ENCODE results near the gene RAPGEF6. TPM values are rescaled to one million over a fixed set of nuclear protein-coding genes. Genes with fewer than 3 reads are reported as not detected.

Gene RAPGEF6
- total RNA-seq, 2 experiments from 2014 or later, result 27.0 to 34.1 TPM

GRCh38 chr5:131384616-131385214 is 250.3 kb downstream of the RAPGEF6 start:
- CTCF ChIA-PET, result interaction anchor here (0.9 to 4.4 kb wide), 4 partner anchors 10 to 132 kb away, joined by 4 to 38 read pairs (median 4); no protein-coding TSS in a partner anchor
- ATAC-seq, result peak; percentile 47
- TF ChIP-seq CTCF (IDR thresholded peaks at IDR 0.05), result no peak
- DNase-seq, result peak; percentile 68
- Mint-ChIP-seq H3K4me1 (ENCODE audit: low read depth) (peaks cover 86% of the 10 kb centered on the region), H3K27me3 (no peaks in the 10 kb centered on the region), H3K4me3 (peak overlapping the region; percentile 34), H3K36me3 (ENCODE audit: low read depth) (peaks cover 69% of the 10 kb centered on the region), H3K27ac (peak overlapping the region; percentile 99), H3K9me3 (no peaks in the 10 kb centered on the region)
- intact Hi-C loops (cut with micrococcal nuclease), result loop anchor here (1.0 to 5.0 kb wide), 3 partner anchors 10 to 212 kb away; partner anchors contain the start of gene LYRM7
- POLR2A ChIA-PET, result interaction anchor here (1.0 to 5.2 kb wide), 6 partner anchors 55 to 221 kb away, joined by 3 to 62 read pairs (median 4); partner anchors contain the start of gene CDC42SE2

- ChIA-PET CTCF (interaction anchor here (1.5 to 4.4 kb wide), 3 partner anchors 10 to 71 kb away, joined by 4 to 38 read pairs (median 4); no protein-coding TSS in a partner anchor), POLR2A (interaction anchor here (0.9 to 5.2 kb wide), 6 partner anchors 8 to 220 kb away, joined by 3 to 62 read pairs (median 4); partner anchors contain the start of gene CDC42SE2)
- H3K36me3 Mint-ChIP-seq (ENCODE audit: low read depth), result peaks cover 65% of the 10 kb centered on the region
- no peak for TF ChIP-seq CTCF (IDR thresholded peaks at IDR 0.05)
- peak overlapping the region; percentile 99 for H3K27ac Mint-ChIP-seq
- peaks cover 82% of the 10 kb centered on the region for H3K4me1 Mint-ChIP-seq (ENCODE audit: low read depth)
- DNase-seq (no peak), ATAC-seq (no peak)
- no peaks in the 10 kb centered on the region for H3K27me3 Mint-ChIP-seq
- intact Hi-C loops (cut with micrococcal nuclease), result loop anchor here (5.0 kb wide), 2 partner anchors 62 to 212 kb away; partner anchors contain the start of gene LYRM7
- peak overlapping the region; percentile 34 for H3K4me3 Mint-ChIP-seq
- no peaks in the 10 kb centered on the region for H3K9me3 Mint-ChIP-seq
Measured at GRCh38 chr5:131384173-131384572, 250.9 kb downstream of the RAPGEF6 start.

- DNase-seq (peak; percentile 56), ATAC-seq (peak; percentile 68)
- peak; percentile 61 for TF ChIP-seq CTCF (IDR thresholded peaks at IDR 0.05)
- H3K27me3 Mint-ChIP-seq, result no peaks in the 10 kb centered on the region
- H3K4me1 Mint-ChIP-seq (ENCODE audit: low read depth), result peaks cover 81% of the 10 kb centered on the region
- peaks cover 59% of the 10 kb centered on the region for H3K36me3 Mint-ChIP-seq (ENCODE audit: low read depth)
- ChIA-PET CTCF (interaction anchor here (0.7 to 4.4 kb wide), 32 partner anchors 9 to 218 kb away, joined by 3 to 38 read pairs (median 5); partner anchors contain the start of genes CDC42SE2 and HINT1), POLR2A (interaction anchor here (0.5 to 5.2 kb wide), 22 partner anchors 8 to 217 kb away, joined by 3 to 62 read pairs (median 4); partner anchors contain the start of gene CDC42SE2)
- H3K9me3 Mint-ChIP-seq, result no peaks in the 10 kb centered on the region
- peak overlapping the region; percentile 47 for H3K4me3 Mint-ChIP-seq
- H3K27ac Mint-ChIP-seq, result peak overlapping the region; percentile 99
- intact Hi-C loops (cut with micrococcal nuclease), result loop anchor here (2.0 to 5.0 kb wide), 3 partner anchors 60 to 210 kb away; partner anchors contain the start of gene LYRM7
Measured at GRCh38 chr5:131382407-131383395, 252.3 kb downstream of the RAPGEF6 start.

- no peaks in the 10 kb centered on the region for H3K9me3 Mint-ChIP-seq
- POLR2A ChIA-PET, result interaction anchor here (0.9 to 5.2 kb wide), 19 partner anchors 9 to 167 kb away, joined by 3 to 62 read pairs (median 4); partner anchors contain the start of gene CDC42SE2
- intact Hi-C loops (cut with micrococcal nuclease), result loop anchor here (2.0 to 5.0 kb wide), 3 partner anchors 59 to 209 kb away; partner anchors contain the start of gene LYRM7
- CTCF ChIA-PET, result interaction anchor here (0.7 to 4.4 kb wide), 31 partner anchors 9 to 217 kb away, joined by 3 to 38 read pairs (median 5); partner anchors contain the start of genes CDC42SE2 and HINT1
- peaks cover 56% of the 10 kb centered on the region for H3K36me3 Mint-ChIP-seq (ENCODE audit: low read depth)
- ATAC-seq (peak; percentile 6), DNase-seq (peak; percentile 29)
- H3K4me1 Mint-ChIP-seq (ENCODE audit: low read depth), result peaks cover 85% of the 10 kb centered on the region
- no peaks in the 10 kb centered on the region for H3K27me3 Mint-ChIP-seq
- TF ChIP-seq CTCF (IDR thresholded peaks at IDR 0.05), result no peak
- H3K4me3 Mint-ChIP-seq, result peak overlapping the region; percentile 40
- peak overlapping the region; percentile 99 for H3K27ac Mint-ChIP-seq
Measured at GRCh38 chr5:131381777-131382176, 253.3 kb downstream of the RAPGEF6 start.

Data from activated CD8-positive, alpha-beta T cell treated with anti-CD3 and anti-CD28 coated beads for 36 hours (primary cell).